Thyroid gland (tissue), 4 donors: Measurements from ENCODE around the gene ADM2. TPM values are rescaled to one million over a fixed set of nuclear protein-coding genes. Genes with fewer than 3 reads are reported as not detected.
A peak's percentile ranks its signal among the peaks of the same experiment; 100 is the strongest.

Experiments
- DNase-seq, 2 donors: peaks; one replicate each; pipeline ENCODE4 v3.0.0-alpha.2; 2019
- H3K27ac ChIP-seq, 3 donors: fragments of 200-600 bp; sonication (generic); 1 replicate in 2 of 3; 2 replicates in 1 of 3; pipeline ENCODE4 v1.5.1; 2016 to 2019; ENCODE audit warnings: mild to moderate bottlenecking in 1 of 3, moderate library complexity in 1 of 3
- H3K27me3 ChIP-seq: fragments of 200-600 bp; sonication (generic); one replicate; pipeline ENCODE4 v1.5.1; 2019
- H3K36me3 ChIP-seq, 2 donors: fragments of 200-600 bp; sonication (generic); one replicate each; pipeline ENCODE4 v1.5.1; 2016 to 2019
- H3K4me1 ChIP-seq, 2 donors: fragments of 200-600 bp; sonication (generic); one replicate each; pipeline ENCODE4 v1.5.1; 2017 to 2019
- H3K4me3 ChIP-seq, 3 donors: fragments of 200-600 bp; sonication (generic); replicated peaks in 1 of 3; 1 replicate in 2 of 3; 2 replicates in 1 of 3; pipeline ENCODE4 v1.5.1; 2016; ENCODE audit warnings: mild to moderate bottlenecking in 1 of 3
- H3K9me3 ChIP-seq: fragments of 200-600 bp; sonication (generic); one replicate; pipeline ENCODE4 v1.5.1; 2017
- POLR2A ChIP-seq, 2 donors: fragments of 450-650 bp; IDR thresholded peaks; one replicate each; pipeline ENCODE4 v1.6.1; 2017; ENCODE audit warnings: antibody characterized with exemption in 2 of 2, mild to moderate bottlenecking in 2 of 2, moderate library complexity in 1 of 2
- WGBS, 2 donors: methylation state at CpG; one replicate each; pipeline ENCODE4 v1.1.5; 2017; 5-methylcytosine and 5-hydroxymethylcytosine counted together
- intact Hi-C: fragments of 100-400 bp; cut with DNase I; formaldehyde crosslinking; loops from one replicate; pipeline ENCODE4 v1.15.1; 2023
- total RNA-seq, 4 donors: library from RNA; depleted of rRNA; stranded (reverse); fragments of >200 nt; gene quantifications; one replicate each; pipeline ENCODE4 v1.2.3, GENCODE V29; 2016
- TF ChIP-seq, protein P1 (sequence below), 6 experiments: fragments of 200-600 bp in 3 of 6; fragments of 450-650 bp in 3 of 6; sonication (generic) in 3 of 6; IDR thresholded peaks; one replicate each; pipeline ENCODE4 v1.5.1; 2016 to 2019; ENCODE audit warnings: antibody characterized with exemption in 6 of 6, mild to moderate bottlenecking in 2 of 6, inconsistent platforms in 1 of 6, moderate library complexity in 1 of 6

Gene ADM2
- total RNA-seq, 4 donors from 2014 or later, result 5.2 to 23.5 (median 6.6) TPM

DNA sequence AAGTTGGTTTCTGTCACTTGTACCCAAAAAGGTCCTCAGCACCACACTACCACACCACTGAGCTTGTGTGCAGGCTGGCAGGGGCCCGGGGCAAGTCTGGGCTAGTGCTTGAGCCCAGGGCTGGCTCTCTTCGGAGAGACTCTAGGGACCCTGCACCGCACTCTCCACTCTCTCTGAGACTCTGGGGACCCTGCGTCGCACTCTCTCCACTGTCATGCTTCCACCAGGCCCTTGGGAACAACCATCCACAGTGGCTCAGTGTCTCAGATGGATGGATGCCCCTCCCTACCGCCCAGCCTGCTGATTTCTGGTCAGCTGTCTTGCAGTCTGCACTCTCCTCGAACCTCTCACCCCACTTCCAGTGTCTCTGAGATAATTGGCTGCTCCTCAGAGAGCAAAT is 4.5 kb upstream of the ADM2 start:
- intact Hi-C loops, result no loop called here
- Histone ChIP-seq H3K36me3 (no peaks in the 10 kb centered on the region), H3K27me3 (no peaks in the 10 kb centered on the region), H3K4me1 (peaks cover 40 to 47% of the 10 kb centered on the region in 2 donors), H3K9me3 (no peaks in the 10 kb centered on the region), H3K4me3 (no peak overlapping the region), H3K27ac (no peak overlapping the region)
- DNase-seq, result no peak
- 85 to 87% methylated on average over 7 of the region's 7 CpGs for WGBS, 2 donors
- TF ChIP-seq, protein P1, sequence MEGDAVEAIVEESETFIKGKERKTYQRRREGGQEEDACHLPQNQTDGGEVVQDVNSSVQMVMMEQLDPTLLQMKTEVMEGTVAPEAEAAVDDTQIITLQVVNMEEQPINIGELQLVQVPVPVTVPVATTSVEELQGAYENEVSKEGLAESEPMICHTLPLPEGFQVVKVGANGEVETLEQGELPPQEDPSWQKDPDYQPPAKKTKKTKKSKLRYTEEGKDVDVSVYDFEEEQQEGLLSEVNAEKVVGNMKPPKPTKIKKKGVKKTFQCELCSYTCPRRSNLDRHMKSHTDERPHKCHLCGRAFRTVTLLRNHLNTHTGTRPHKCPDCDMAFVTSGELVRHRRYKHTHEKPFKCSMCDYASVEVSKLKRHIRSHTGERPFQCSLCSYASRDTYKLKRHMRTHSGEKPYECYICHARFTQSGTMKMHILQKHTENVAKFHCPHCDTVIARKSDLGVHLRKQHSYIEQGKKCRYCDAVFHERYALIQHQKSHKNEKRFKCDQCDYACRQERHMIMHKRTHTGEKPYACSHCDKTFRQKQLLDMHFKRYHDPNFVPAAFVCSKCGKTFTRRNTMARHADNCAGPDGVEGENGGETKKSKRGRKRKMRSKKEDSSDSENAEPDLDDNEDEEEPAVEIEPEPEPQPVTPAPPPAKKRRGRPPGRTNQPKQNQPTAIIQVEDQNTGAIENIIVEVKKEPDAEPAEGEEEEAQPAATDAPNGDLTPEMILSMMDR (IDR thresholded peaks at IDR 0.05), result no peak
- TF ChIP-seq POLR2A (IDR thresholded peaks at IDR 0.05), result no peak

DNA sequence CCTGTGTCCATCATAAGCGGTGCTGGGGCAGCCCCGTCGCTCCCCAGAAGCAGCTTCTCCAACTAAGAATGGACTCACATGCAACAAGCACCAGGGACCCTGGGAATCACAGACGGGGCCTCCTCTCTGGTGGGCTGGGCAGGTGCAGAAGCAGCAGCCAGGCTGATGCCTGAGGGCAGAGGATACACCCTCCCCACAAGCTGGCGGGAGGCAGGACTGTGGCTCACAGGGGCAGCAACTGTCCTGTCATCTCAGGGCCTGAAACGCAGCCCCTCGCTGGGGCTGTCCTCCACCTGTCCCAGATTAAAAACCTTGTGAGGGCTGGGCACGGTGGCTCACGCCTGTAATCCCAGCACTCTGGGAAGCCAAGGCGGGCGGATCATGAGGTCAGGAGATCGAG is 3.4 kb upstream of the ADM2 start:
- WGBS, 2 donors, result 89 to 97% methylated on average over 12 of the region's 12 CpGs
- DNase-seq, result no peak
- no peaks in the 10 kb centered on the region for H3K27me3 ChIP-seq
- no peaks in the 10 kb centered on the region for H3K36me3 ChIP-seq
- H3K4me1 ChIP-seq, result peaks cover 38 to 46% of the 10 kb centered on the region in 2 donors
- H3K9me3 ChIP-seq, result no peaks in the 10 kb centered on the region
- no peak overlapping the region for H3K27ac ChIP-seq
- TF ChIP-seq, protein P1 (IDR thresholded peaks at IDR 0.05), result no peak
- TF ChIP-seq POLR2A (IDR thresholded peaks at IDR 0.05), result no peak
- no peak overlapping the region for H3K4me3 ChIP-seq
- intact Hi-C loops, result no loop called here

DNA sequence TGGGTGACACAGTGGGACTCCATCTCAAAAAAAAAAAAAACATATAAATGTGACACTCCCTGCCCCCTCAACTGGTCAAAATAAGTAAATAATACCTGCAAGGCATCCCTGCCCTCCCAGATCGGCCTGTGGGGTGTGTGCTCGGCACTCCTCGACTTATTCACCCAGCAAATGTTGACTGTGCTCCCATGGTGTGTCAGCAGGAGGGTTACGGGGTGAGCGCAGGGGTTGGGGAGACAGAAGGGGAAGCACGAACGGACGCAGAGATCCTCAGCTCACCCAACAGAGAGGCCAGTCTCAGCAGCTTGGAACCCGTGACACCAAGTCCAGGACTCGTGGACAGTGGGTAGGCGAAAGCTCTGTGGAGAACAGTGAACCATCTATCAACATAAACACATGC is 1.6 kb upstream of the ADM2 start:
- TF ChIP-seq, protein P1 (IDR thresholded peaks at IDR 0.05), result no peak
- peak in 1 of 2 donors; percentile 28 for TF ChIP-seq POLR2A (IDR thresholded peaks at IDR 0.05)
- intact Hi-C loops, result no loop called here
- WGBS, 2 donors, result 35 to 38% methylated on average over 11 of the region's 11 CpGs

DNA sequence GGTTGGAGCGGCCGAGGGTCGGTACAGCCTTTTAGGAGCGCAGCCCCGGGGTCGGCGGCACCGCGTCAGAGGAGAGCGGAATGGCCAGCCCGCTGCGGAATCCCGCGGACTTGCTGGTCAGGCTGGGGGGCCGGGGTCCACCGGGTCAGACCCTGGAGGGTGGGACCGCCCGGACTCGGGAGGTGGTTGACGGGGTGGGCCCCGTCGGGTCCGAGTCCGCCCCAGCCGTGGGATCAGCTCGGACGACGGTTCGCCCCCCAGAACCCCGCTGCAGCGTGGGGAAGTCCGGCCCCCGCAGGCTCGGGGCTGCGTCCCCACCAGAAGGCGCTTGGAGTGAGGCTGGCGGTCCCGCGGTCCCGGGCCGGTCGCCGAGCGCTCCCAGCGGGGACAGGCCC is 301 bp upstream of the ADM2 start:
- DNase-seq, result no peak
- Histone ChIP-seq H3K9me3 (no peaks in the 10 kb centered on the region), H3K4me3 (peak overlapping the region; percentile 24 to 58 (median 54)), H3K27me3 (no peaks in the 10 kb centered on the region), H3K4me1 (peaks cover 46 to 56% of the 10 kb centered on the region in 2 donors), H3K27ac (peak overlapping the region; percentile 73 to 92 (median 86)), H3K36me3 (no peaks in the 10 kb centered on the region)
- TF ChIP-seq, protein P1 (IDR thresholded peaks at IDR 0.05), result no peak
- TF ChIP-seq POLR2A (IDR thresholded peaks at IDR 0.05), result no peak
- 30% methylated on average over 2 of the region's 45 CpGs; no CpG with 5 or more reads in 1 of the 2 donors for WGBS, 2 donors
- intact Hi-C loops, result no loop called here

More for the DNA sequence above, 1.6 kb upstream of the ADM2 start:
- peaks cover 39 to 51% of the 10 kb centered on the region in 2 donors for H3K4me1 ChIP-seq
- peak overlapping the region; percentile 12 to 92 (median 24) for H3K27ac ChIP-seq
- no peaks in the 10 kb centered on the region for H3K9me3 ChIP-seq
- no peaks in the 10 kb centered on the region for H3K27me3 ChIP-seq
- no peak overlapping the region for H3K4me3 ChIP-seq
- DNase-seq, result peak; percentile 57 to 59
- no peaks in the 10 kb centered on the region for H3K36me3 ChIP-seq

DNA sequence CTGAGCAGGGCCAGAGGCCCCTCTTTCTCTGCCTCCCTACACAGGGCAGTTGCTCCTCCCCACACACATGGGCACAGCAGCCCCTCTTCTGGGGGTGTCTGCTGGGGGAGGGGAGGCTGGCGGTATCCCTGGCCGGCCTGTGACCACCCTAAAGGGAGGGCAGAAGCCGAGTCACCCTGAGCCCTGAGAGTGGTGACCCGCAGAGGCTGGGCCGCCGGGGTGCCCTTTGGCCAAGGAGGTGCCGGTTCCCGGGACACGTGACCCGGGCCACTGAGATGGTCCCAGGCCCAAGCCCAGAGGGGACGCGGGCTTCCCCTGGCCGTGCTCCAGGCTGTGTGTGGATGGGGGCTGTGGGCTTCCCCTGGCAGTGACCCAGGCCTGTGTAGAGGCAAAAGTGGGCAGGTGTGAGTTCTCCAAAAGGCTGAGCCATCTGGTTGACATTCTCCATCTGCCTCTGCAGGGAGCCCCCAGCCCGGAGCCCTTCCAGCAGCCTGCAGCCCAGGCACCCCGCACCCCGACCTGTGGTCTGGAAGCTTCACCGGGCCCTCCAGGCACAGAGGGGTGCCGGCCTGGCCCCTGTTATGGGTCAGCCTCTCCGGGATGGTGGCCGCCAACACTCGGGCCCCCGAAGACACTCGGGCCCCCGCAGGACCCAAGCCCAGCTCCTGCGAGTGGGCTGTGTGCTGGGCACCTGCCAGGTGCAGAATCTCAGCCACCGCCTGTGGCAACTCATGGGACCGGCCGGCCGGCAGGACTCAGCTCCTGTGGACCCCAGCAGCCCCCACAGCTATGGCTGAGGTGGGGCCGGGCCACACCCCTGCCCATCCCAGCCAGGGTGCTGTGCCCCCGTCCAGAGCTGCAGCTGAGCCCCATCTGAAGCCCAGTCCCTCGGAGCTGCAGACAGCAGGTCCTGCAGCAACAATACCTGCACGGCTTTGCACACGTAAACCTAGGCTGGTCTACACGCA is 1.0 kb downstream of the ADM2 start:
- Histone ChIP-seq H3K4me1 (peaks cover 58 to 69% of the 10 kb centered on the region in 2 donors), H3K27me3 (no peaks in the 10 kb centered on the region), H3K36me3 (no peaks in the 10 kb centered on the region), H3K9me3 (no peaks in the 10 kb centered on the region), H3K4me3 (peak overlapping the region; percentile 24 to 58 (median 54)), H3K27ac (peak overlapping the region; percentile 80 to 92 (median 86))
- TF ChIP-seq POLR2A (IDR thresholded peaks at IDR 0.05), result no peak
- TF ChIP-seq, protein P1 (IDR thresholded peaks at IDR 0.05), result no peak
- peak; percentile 43 to 52 for DNase-seq
- 83 to 90% methylated on average over 4 of the region's 35 CpGs for WGBS, 2 donors
- intact Hi-C loops, result no loop called here
